HepG2 (cell line): Measurements from ENCODE around the gene PIGN. TPM values are rescaled to one million over a fixed set of nuclear protein-coding genes. Genes with fewer than 3 reads are reported as not detected.

Experiments
- ATAC-seq: fragments of 200-7000 bp; cut with Tn5 transposase; 3 replicates; pipeline ENCODE4 v1.9.1; 2020; ENCODE audit warnings: mild to moderate bottlenecking, moderate library complexity
- BruUV-seq: library from RNA; stranded (reverse); fragments of 400-500 nt; replicated peaks from 2 replicates; lab custom pipeline; 2021; lab: Mats Ljungman, UMichigan
- CTCF ChIA-PET: fragments of 300-600 bp; formaldehyde crosslinking; extraction: SDS; loops from one replicate; lab custom pipeline; 2021; ENCODE audit warnings: low total read pairs, inconsistent platforms, low intra/inter-chr PET ratio; lab: Yijun Ruan, JAX
- POLR2A ChIA-PET: fragments of 350-600 bp; sonication (Branson Sonifier 250); formaldehyde crosslinking; loops from one replicate; lab custom pipeline; 2020; ENCODE audit warnings: antibody characterized with exemption, inconsistent platforms; lab: Yijun Ruan, JAX
- DNase-seq: peaks from one replicate; pipeline ENCODE4 v3.0.0-alpha.2; 2015; ENCODE audit warnings: low spot score
- FAIRE-seq: peaks from 3 replicates; lab custom pipeline; 2011; peaks lifted over from hg19 to GRCh38; lab: Jason Lieb, UNC
- H2AFZ ChIP-seq: one replicate; pipeline ENCODE4 v1.6.1; 2011; ENCODE audit warnings: low read length, inconsistent platforms
- H3K27ac ChIP-seq: fragments of 300-600 bp; 3 replicates; pipeline ENCODE4 v1.8.0; 2011; ENCODE audit warnings: mixed run types, mild to moderate bottlenecking, mixed read lengths, low read length, inconsistent platforms; ENCODE audit not compliant: insufficient read depth; ENCODE audit errors: extremely low read length
- H3K27me3 ChIP-seq, 2 experiments: fragments of 200-600 bp in 1 of 2; 2 replicates in 1 of 2; 3 replicates in 1 of 2; pipeline versions ENCODE4 v1.6.0 to v1.8.0; 2011; ENCODE audit warnings: low read length in 2 of 2, mild to moderate bottlenecking in 2 of 2, moderate library complexity in 2 of 2, inconsistent platforms in 1 of 2; ENCODE audit not compliant: insufficient read depth in 2 of 2, control insufficient read depth in 1 of 2
- H3K36me3 ChIP-seq, 2 experiments: fragments of 200-600 bp in 1 of 2; replicated peaks in 1 of 2; 2 replicates in 1 of 2; 3 replicates in 1 of 2; pipeline versions ENCODE4 v1.5.1 to v1.8.0; 2011; ENCODE audit warnings: low read length in 2 of 2, inconsistent platforms in 1 of 2; ENCODE audit not compliant: insufficient read depth in 2 of 2, control insufficient read depth in 1 of 2
- H3K4me1 ChIP-seq: 2 replicates; pipeline ENCODE4 v1.5.1; 2012; ENCODE audit warnings: low read length, inconsistent platforms; ENCODE audit not compliant: insufficient read depth
- H3K4me2 ChIP-seq: 2 replicates; pipeline ENCODE4 v1.6.0; 2011; ENCODE audit warnings: low read depth, low read length, inconsistent platforms
- H3K4me3 ChIP-seq, 3 experiments: fragments of 200-600 bp in 1 of 3; sonication (generic), shearing (Covaris generic) in 1 of 3; replicated peaks in 1 of 3; 2 replicates each; pipeline ENCODE4 v1.5.1; 2011 to 2016; ENCODE audit warnings: low read length in 3 of 3, inconsistent platforms in 2 of 3, low read depth in 2 of 3, mild to moderate bottlenecking in 2 of 3, control low read depth in 1 of 3, mixed read lengths in 1 of 3; ENCODE audit not compliant: insufficient read depth in 1 of 3
- H3K79me2 ChIP-seq: one replicate; pipeline ENCODE4 v1.6.1; 2011; ENCODE audit warnings: low read length, inconsistent platforms; ENCODE audit not compliant: insufficient read depth
- H3K9ac ChIP-seq: 2 replicates; pipeline ENCODE4 v1.6.0; 2011; ENCODE audit warnings: mild to moderate bottlenecking, low read depth, low read length, inconsistent platforms; ENCODE audit not compliant: insufficient read depth
- H3K9me3 ChIP-seq: 2 replicates; pipeline ENCODE4 v1.5.1; 2012; ENCODE audit warnings: mild to moderate bottlenecking, low read length
- H4K20me1 ChIP-seq: 2 replicates; pipeline ENCODE4 v1.6.0; 2011; ENCODE audit warnings: inconsistent platforms, mild to moderate bottlenecking, low read length, moderate library complexity; ENCODE audit not compliant: insufficient read depth
- E2F5 ChIP-seq: sonication (generic); formaldehyde crosslinking; conservative IDR thresholded peaks from 2 replicates; pipeline ENCODE4 v1.4.0; 2020; ENCODE audit warnings: missing genetic modification reagents
- ELF4 ChIP-seq: sonication (generic); formaldehyde crosslinking; IDR thresholded peaks from 2 replicates; pipeline ENCODE4 v1.5.0; 2020; ENCODE audit warnings: missing genetic modification reagents, mild to moderate bottlenecking, moderate library complexity, borderline replicate concordance
- ERF ChIP-seq: IDR thresholded peaks from 2 replicates; pipeline ENCODE4 v1.6.1; 2018; ENCODE audit warnings: missing biosample characterization, missing genetic modification reagents
- ETS1 ChIP-seq: sonication (generic); formaldehyde crosslinking; IDR thresholded peaks from 2 replicates; pipeline ENCODE4 v1.4.0; 2020; ENCODE audit warnings: missing genetic modification reagents
- FOXO1 ChIP-seq: sonication (generic); formaldehyde crosslinking; IDR thresholded peaks from 2 replicates; pipeline ENCODE4 v1.4.0; 2020; ENCODE audit warnings: missing genetic modification reagents
- HDAC6 ChIP-seq: fragments of 200-600 bp; sonication (generic); IDR thresholded peaks from 2 replicates; pipeline ENCODE4 v1.7.0; 2017; ENCODE audit warnings: mild to moderate bottlenecking, antibody characterized with exemption, low read length, low read depth
- HIC2 ChIP-seq: sonication (generic); formaldehyde crosslinking; IDR thresholded peaks from 2 replicates; pipeline ENCODE4 v1.9.0; 2022; ENCODE audit warnings: low read depth, missing genetic modification reagents
- TRAFD1 ChIP-seq: sonication (generic); formaldehyde crosslinking; IDR thresholded peaks from 2 replicates; pipeline ENCODE4 v1.5.1; 2020; ENCODE audit warnings: missing genetic modification reagents, mild to moderate bottlenecking, borderline replicate concordance
- ZNF143 ChIP-seq: sonication (generic); formaldehyde crosslinking; IDR thresholded peaks from 2 replicates; pipeline ENCODE4 v1.4.0; 2020; ENCODE audit warnings: missing genetic modification reagents
- ZNF331 ChIP-seq: sonication (generic); formaldehyde crosslinking; IDR thresholded peaks from 2 replicates; pipeline ENCODE4 v1.4.0; 2020; ENCODE audit warnings: missing genetic modification reagents
- ZNF543 ChIP-seq: sonication (generic); formaldehyde crosslinking; IDR thresholded peaks from 2 replicates; pipeline ENCODE4 v1.4.0; 2020; ENCODE audit warnings: mild to moderate bottlenecking, missing genetic modification reagents
- ZNF749 ChIP-seq: sonication (generic); formaldehyde crosslinking; IDR thresholded peaks from 2 replicates; pipeline ENCODE4 v1.8.0; 2022; ENCODE audit warnings: mild to moderate bottlenecking, missing genetic modification reagents, moderate library complexity, borderline replicate concordance
- ZNF790 ChIP-seq: sonication (generic); formaldehyde crosslinking; IDR thresholded peaks from 2 replicates; pipeline ENCODE4 v1.8.0; 2022; ENCODE audit warnings: missing genetic modification reagents, mild to moderate bottlenecking, borderline replicate concordance
- WGBS: methylation state at CpG from one replicate; pipeline ENCODE4 v1.1.6; 2017; ENCODE audit warnings: low lambda C conversion rate; 5-methylcytosine and 5-hydroxymethylcytosine counted together
- in situ Hi-C: cut with HindIII; loops from 2 replicates; pipeline ENCODE4 v1.10.0; 2017; ENCODE audit warnings: low pct_unique_long_range_greater_than_20kb; ENCODE audit not compliant: extremely low pct_ligation_motif_present
- intact Hi-C: fragments of 100-400 bp; cut with micrococcal nuclease; formaldehyde crosslinking; loops from one replicate; pipeline ENCODE4 v1.10.0; 2022; ENCODE audit not compliant: unreplicated experiment
- polyA plus RNA-seq, 8 experiments: library from polyadenylated mRNA; depleted of rRNA in 3 of 8; stranded (reverse) in 7 of 8; unstranded in 1 of 8; fragments of >200 nt; fragmentation: Illumina TruSeq in 4 of 8; extraction: Trizol in 4 of 8; gene quantifications; 2 replicates each; pipeline versions ENCODE4 v1.2.1 to v1.2.3, GENCODE V29; 2011 to 2016; ENCODE audit warnings: low read depth in 4 of 8, missing spikeins in 1 of 8, mixed read lengths in 1 of 8; ENCODE audit not compliant: insufficient read depth in 1 of 8
- total RNA-seq, 5 experiments: library from RNA; depleted of rRNA; stranded (reverse); fragments of >200 nt; fragmentation: Illumina TruSeq; extraction: Trizol; gene quantifications; 2 replicates each; pipeline ENCODE4 v1.2.3, GENCODE V29; 2016; ENCODE audit warnings: low read depth in 1 of 5
- TF ChIP-seq, protein P1 (sequence below): sonication (generic); formaldehyde crosslinking; IDR thresholded peaks from 2 replicates; pipeline ENCODE4 v1.4.0; 2020; ENCODE audit warnings: missing genetic modification reagents
- TF ChIP-seq, protein P2 (sequence below): sonication (generic); formaldehyde crosslinking; IDR thresholded peaks from 2 replicates; pipeline ENCODE4 v1.8.0; 2022; ENCODE audit warnings: mild to moderate bottlenecking, missing genetic modification reagents; ENCODE audit not compliant: insufficient replicate concordance

Gene PIGN
- total and polyA plus RNA-seq, 2 of the 13 experiments (the other 11 are each of a cell fraction or from before 2014, with no cell fraction given), result 15.5 to 33.6 TPM

- no peak overlapping the region for H3K9ac ChIP-seq
- no peak overlapping the region for H3K4me3 ChIP-seq
- H3K27me3 ChIP-seq, result no peaks in the 10 kb centered on the region
- H4K20me1 ChIP-seq, result no peaks in the 10 kb centered on the region
- intact Hi-C loops (no loop called here), in situ Hi-C loops (no loop called here)
- H3K9me3 ChIP-seq, result no peaks in the 10 kb centered on the region
- BruUV-seq, result no TSS peak
- peaks cover 86% of the 10 kb centered on the region for H3K79me2 ChIP-seq
- H3K36me3 ChIP-seq, result no peaks in the 10 kb centered on the region; a peak in 1 of 5 replicates
- no peak for DNase-seq
- 0 out of 2 replicates have a peak, but pooled peaks cover 6% of the 10 kb centered on the region for H3K4me1 ChIP-seq
- no peak overlapping the region for H3K27ac ChIP-seq
- no peak overlapping the region for H2AFZ ChIP-seq
- no peak for FAIRE-seq
- POLR2A ChIA-PET, result interaction anchor here (1.4 kb wide), 1 partner anchor 11 kb away, joined by 6 read pairs; the partner anchor contains the start of genes PIGN and RELCH
- no peak for ATAC-seq
- 76% methylated on average over 2 of the region's 2 CpGs for WGBS
- CTCF ChIA-PET, result no interaction called here
- H3K4me2 ChIP-seq, result no peak overlapping the region
- TF ChIP-seq HDAC6 (no peak), ZNF749 (CRISPR knock-in tag) (no peak), ELF4 (no peak), E2F5 (CRISPR knock-in tag) (no peak), ERF (CRISPR knock-in tag) (no peak), TRAFD1 (CRISPR knock-in tag) (no peak), ZNF790 (CRISPR knock-in tag) (no peak), ETS1 (CRISPR knock-in tag) (no peak), FOXO1 (CRISPR knock-in tag) (no peak), HIC2 (no peak), ZNF543 (CRISPR knock-in tag) (no peak), ZNF331 (CRISPR knock-in tag) (no peak), ZNF143 (CRISPR knock-in tag) (no peak)
- TF ChIP-seq, protein P1, sequence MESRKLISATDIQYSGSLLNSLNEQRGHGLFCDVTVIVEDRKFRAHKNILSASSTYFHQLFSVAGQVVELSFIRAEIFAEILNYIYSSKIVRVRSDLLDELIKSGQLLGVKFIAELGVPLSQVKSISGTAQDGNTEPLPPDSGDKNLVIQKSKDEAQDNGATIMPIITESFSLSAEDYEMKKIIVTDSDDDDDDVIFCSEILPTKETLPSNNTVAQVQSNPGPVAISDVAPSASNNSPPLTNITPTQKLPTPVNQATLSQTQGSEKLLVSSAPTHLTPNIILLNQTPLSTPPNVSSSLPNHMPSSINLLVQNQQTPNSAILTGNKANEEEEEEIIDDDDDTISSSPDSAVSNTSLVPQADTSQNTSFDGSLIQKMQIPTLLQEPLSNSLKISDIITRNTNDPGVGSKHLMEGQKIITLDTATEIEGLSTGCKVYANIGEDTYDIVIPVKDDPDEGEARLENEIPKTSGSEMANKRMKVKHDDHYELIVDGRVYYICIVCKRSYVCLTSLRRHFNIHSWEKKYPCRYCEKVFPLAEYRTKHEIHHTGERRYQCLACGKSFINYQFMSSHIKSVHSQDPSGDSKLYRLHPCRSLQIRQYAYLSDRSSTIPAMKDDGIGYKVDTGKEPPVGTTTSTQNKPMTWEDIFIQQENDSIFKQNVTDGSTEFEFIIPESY (CRISPR knock-in tag), result no peak
- TF ChIP-seq, protein P2, sequence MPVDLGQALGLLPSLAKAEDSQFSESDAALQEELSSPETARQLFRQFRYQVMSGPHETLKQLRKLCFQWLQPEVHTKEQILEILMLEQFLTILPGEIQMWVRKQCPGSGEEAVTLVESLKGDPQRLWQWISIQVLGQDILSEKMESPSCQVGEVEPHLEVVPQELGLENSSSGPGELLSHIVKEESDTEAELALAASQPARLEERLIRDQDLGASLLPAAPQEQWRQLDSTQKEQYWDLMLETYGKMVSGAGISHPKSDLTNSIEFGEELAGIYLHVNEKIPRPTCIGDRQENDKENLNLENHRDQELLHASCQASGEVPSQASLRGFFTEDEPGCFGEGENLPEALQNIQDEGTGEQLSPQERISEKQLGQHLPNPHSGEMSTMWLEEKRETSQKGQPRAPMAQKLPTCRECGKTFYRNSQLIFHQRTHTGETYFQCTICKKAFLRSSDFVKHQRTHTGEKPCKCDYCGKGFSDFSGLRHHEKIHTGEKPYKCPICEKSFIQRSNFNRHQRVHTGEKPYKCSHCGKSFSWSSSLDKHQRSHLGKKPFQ (CRISPR knock-in tag), result no peak
These were observed 11.4 kb upstream of the PIGN start for GRCh38 chr18:62198259-62198658.
